ENCODE measurements around the gene OR6B1. TPM values are rescaled to one million over a fixed set of nuclear protein-coding genes. Genes with fewer than 3 reads are reported as not detected.
"Not testable (repeated sequence)": the region's sequence is repeated elsewhere in the genome, so short reads cannot be mapped to it uniquely, and the experiment has no call there.

The OR6B1 gene
- total RNA-seq, 1 experiment from 2014 or later: not detected

- H3K4me3 ChIP-seq: no peak overlapping the region
- DNase-seq (ENCODE audit: low read depth in 1 of 2, low spot score in 2 of 2): no peak
These were observed 19.2 kb upstream of the OR6B1 start for GRCh38 chr7:143980746-143981510.

DNA sequence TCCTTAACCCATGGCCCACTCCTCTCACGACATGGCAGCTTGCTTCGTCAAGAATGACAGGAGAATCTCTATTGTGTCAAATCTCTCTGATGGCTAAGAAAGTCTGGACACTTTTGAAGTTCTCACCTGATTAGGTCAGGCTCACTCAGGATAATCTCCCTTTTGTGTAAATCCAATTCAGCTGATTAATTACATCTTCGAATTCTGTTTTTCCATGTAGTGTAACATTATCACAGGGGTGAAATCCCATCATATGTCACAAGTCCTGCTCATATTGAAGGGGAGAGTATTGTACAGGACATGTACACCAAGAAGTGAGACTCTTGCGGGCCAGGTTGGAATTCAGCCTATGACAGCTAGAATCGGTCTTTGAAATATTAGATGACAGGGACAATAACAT lies 16.2 kb upstream of the OR6B1 start:
- Histone ChIP-seq H3K4me1 (replicated peaks) (peaks cover 31% of the 10 kb centered on the region), H3K27me3 (replicated peaks) (no peaks in the 10 kb centered on the region), H3K4me3 (no peak overlapping the region), H3K36me3 (no peaks in the 10 kb centered on the region), H3K27ac (no peak overlapping the region), H3K9me3 (replicated peaks) (no peaks in the 10 kb centered on the region)
- no peak for DNase-seq (ENCODE audit: low read depth in 1 of 2, low spot score in 2 of 2)

More at GRCh38 chr7:143980746-143981510, 19.2 kb upstream of the OR6B1 start:
- no peak overlapping the region for H3K27ac ChIP-seq
- no peaks in the 10 kb centered on the region for H3K36me3 ChIP-seq
- no peaks in the 10 kb centered on the region for H3K27me3 ChIP-seq (replicated peaks)
- no peaks in the 10 kb centered on the region for H3K9me3 ChIP-seq (replicated peaks)
- peaks cover 28% of the 10 kb centered on the region for H3K4me1 ChIP-seq (replicated peaks)

GRCh38 chr7:143987513-143987912 lies 12.6 kb upstream of the OR6B1 start:
- H3K4me1 ChIP-seq (replicated peaks): peaks cover 9% of the 10 kb centered on the region
- H3K27me3 ChIP-seq (replicated peaks): no peaks in the 10 kb centered on the region
- H3K4me3 ChIP-seq: no peak overlapping the region
- no peak for DNase-seq (ENCODE audit: low read depth in 1 of 2, low spot score in 2 of 2)
- no peaks in the 10 kb centered on the region for H3K9me3 ChIP-seq (replicated peaks)
- no peaks in the 10 kb centered on the region for H3K36me3 ChIP-seq
- H3K27ac ChIP-seq: no peak overlapping the region

DNA sequence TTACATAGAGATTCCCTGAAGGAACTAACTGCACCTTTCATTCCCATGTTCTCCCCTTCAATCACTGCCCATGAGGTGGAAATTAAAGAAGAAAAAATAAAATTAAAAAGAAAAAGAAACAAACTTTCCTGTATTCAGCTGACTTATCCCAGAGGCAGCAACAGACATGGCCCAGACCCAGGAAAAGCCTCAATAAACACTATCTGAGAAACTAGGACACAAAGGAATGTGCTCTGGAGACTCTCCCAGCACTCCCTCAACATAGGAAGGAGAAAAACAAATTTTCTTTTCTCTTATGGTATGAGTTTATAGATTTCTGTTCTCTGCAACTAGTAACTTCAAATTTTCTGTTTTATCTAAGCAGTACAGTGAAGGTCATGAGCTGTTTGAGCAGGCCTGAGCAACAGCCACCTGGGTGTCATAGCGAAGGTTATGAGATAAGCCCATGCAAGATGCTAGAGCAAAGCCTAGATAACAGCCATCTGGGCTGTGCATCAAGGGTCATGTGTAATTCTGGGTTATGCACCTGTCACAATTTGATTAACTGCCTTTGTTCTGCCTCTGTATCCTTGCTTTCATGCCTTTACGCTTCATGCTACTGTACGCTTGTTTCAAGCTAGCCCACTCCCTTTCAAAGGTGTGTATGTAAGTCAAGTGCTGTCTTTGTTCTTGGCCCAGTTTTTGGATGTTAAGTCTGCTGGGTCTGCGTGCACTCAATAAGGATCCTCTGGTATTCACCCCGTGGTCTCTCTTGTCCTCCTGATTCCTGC lies 11.0 kb upstream of the OR6B1 start:
- Histone ChIP-seq H3K4me3 (no peak overlapping the region), H3K4me1 (replicated peaks) (peaks cover 9% of the 10 kb centered on the region), H3K27ac (no peak overlapping the region), H3K27me3 (replicated peaks) (no peaks in the 10 kb centered on the region), H3K9me3 (replicated peaks) (no peaks in the 10 kb centered on the region), H3K36me3 (no peaks in the 10 kb centered on the region)
- no peak for DNase-seq (ENCODE audit: low read depth in 1 of 2, low spot score in 2 of 2)

DNA sequence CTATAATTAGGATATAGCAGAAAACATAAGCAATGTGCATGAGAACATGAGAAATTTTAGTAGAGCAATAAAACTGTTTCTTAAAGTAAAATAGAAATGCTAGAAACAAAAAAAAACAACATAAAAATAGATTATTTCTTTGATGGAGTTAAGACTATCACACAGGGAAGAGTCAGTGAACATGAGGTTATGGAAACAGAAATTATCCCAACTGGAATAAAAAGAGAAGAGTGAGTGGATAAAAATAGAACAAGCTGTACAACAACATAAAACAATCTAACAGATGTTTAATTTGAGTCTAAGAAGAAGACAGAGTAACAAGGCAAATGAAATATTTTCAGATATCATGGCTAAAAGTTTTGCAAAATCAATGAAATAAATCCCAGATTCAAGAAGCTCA lies 7.5 kb upstream of the OR6B1 start:
- DNase-seq (ENCODE audit: low read depth in 1 of 2, low spot score in 2 of 2): no peak
- Histone ChIP-seq H3K4me1 (replicated peaks) (peaks cover 7% of the 10 kb centered on the region), H3K36me3 (no peaks in the 10 kb centered on the region), H3K9me3 (replicated peaks) (no peaks in the 10 kb centered on the region), H3K27me3 (replicated peaks) (no peaks in the 10 kb centered on the region), H3K27ac (no peak overlapping the region), H3K4me3 (no peak overlapping the region)

GRCh38 chr7:143993924-143994323 lies 6.2 kb upstream of the OR6B1 start:
- no peak for DNase-seq (ENCODE audit: low read depth in 1 of 2, low spot score in 2 of 2)
- Histone ChIP-seq H3K27ac (no peak overlapping the region), H3K4me3 (no peak overlapping the region), H3K4me1 (replicated peaks) (no peaks in the 10 kb centered on the region), H3K9me3 (replicated peaks) (no peaks in the 10 kb centered on the region), H3K36me3 (no peaks in the 10 kb centered on the region), H3K27me3 (replicated peaks) (no peaks in the 10 kb centered on the region)

- no peaks in the 10 kb centered on the region for H3K4me1 ChIP-seq (replicated peaks)
- DNase-seq (ENCODE audit: low read depth in 1 of 2, low spot score in 2 of 2): no peak
- H3K27me3 ChIP-seq (replicated peaks): no peaks in the 10 kb centered on the region
- no peaks in the 10 kb centered on the region for H3K36me3 ChIP-seq
- no peak overlapping the region for H3K27ac ChIP-seq
- no peaks in the 10 kb centered on the region for H3K9me3 ChIP-seq (replicated peaks)
- H3K4me3 ChIP-seq: no peak overlapping the region
These were observed 1.4 kb downstream of the OR6B1 start for GRCh38 chr7:144001543-144001942.

- DNase-seq (ENCODE audit: low read depth in 1 of 2, low spot score in 2 of 2): no peak
- Histone ChIP-seq H3K4me1 (replicated peaks) (no peaks in the 10 kb centered on the region), H3K4me3 (no peak overlapping the region), H3K36me3 (no peaks in the 10 kb centered on the region), H3K27me3 (replicated peaks) (no peaks in the 10 kb centered on the region), H3K9me3 (replicated peaks) (no peaks in the 10 kb centered on the region; the same call in 1 of the 2 replicates), H3K27ac (no peak overlapping the region)
These were observed 4.6 kb downstream of the OR6B1 start for GRCh38 chr7:144004703-144005102.

- DNase-seq (ENCODE audit: low read depth in 1 of 2, low spot score in 2 of 2): no peak
- Histone ChIP-seq H3K4me3 (no peak overlapping the region), H3K36me3 (no peaks in the 10 kb centered on the region), H3K9me3 (replicated peaks) (no peaks in the 10 kb centered on the region; the same call in 1 of the 2 replicates), H3K27me3 (replicated peaks) (no peaks in the 10 kb centered on the region), H3K27ac (no peak overlapping the region), H3K4me1 (replicated peaks) (no peaks in the 10 kb centered on the region)
These were observed 6.0 kb downstream of the OR6B1 start for GRCh38 chr7:144006029-144006691.

- no peak for DNase-seq (ENCODE audit: low read depth in 1 of 2, low spot score in 2 of 2)
- no peaks in the 10 kb centered on the region for H3K27me3 ChIP-seq (replicated peaks)
- no peak overlapping the region for H3K27ac ChIP-seq
- H3K9me3 ChIP-seq (replicated peaks): no peaks in the 10 kb centered on the region; the same call in 1 of the 2 replicates
- no peaks in the 10 kb centered on the region for H3K36me3 ChIP-seq
- H3K4me3 ChIP-seq: no peak overlapping the region
- H3K4me1 ChIP-seq (replicated peaks): no peaks in the 10 kb centered on the region
These were observed 6.5 kb downstream of the OR6B1 start for GRCh38 chr7:144006692-144007042.

DNA sequence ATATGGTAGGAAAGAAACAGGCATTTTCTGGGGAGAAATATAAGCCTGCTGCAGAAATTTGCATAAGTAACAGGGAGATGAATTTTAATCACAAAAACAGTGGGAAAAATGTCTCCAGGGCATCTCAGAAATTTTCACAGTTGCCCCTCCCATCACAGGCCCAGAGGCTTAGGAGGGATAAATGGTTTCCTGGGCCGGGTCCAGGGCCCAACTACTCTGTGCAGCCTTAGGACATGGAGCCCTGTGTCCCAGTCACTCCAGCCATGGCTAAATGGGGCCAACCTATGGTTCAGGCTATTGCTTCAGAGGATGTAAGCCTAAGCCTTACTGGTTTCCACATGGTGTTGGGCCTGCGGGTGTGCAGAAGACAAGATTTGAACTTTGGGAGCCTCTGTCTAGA lies 9.2 kb downstream of the OR6B1 start:
- H3K27ac ChIP-seq: no peak overlapping the region
- no peak for DNase-seq (ENCODE audit: low read depth in 1 of 2, low spot score in 2 of 2)
- H3K36me3 ChIP-seq: no peaks in the 10 kb centered on the region
- no peaks in the 10 kb centered on the region for H3K27me3 ChIP-seq (replicated peaks)
- no peaks in the 10 kb centered on the region; the same call in 1 of the 2 replicates for H3K9me3 ChIP-seq (replicated peaks)
- H3K4me3 ChIP-seq: no peak overlapping the region
- H3K4me1 ChIP-seq (replicated peaks): no peaks in the 10 kb centered on the region

DNA sequence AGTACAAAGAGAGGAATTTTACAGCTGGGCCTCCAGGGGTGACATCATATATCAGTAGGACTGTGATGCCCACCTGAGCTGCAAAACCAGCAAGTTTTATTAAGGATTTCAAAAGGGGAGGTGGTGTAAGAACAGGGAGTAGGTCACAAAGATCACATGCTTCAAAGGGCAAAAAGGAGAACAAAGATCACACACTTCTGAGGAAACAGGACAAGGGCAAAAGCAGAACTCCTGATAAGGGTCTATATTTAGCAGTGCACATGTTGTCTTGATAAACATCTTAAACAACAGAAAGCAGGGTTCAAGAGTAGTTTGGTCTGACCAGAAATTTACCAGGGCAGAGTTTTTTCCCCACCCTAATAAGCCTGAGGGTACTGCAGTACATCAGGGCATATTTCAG lies 9.9 kb downstream of the OR6B1 start:
- not testable (repeated sequence) for H3K4me3 ChIP-seq; H3K27ac ChIP-seq; DNase-seq (ENCODE audit: low read depth in 1 of 2, low spot score in 2 of 2); H3K9me3 ChIP-seq (replicated peaks); H3K27me3 ChIP-seq (replicated peaks); H3K36me3 ChIP-seq; H3K4me1 ChIP-seq (replicated peaks)

DNA sequence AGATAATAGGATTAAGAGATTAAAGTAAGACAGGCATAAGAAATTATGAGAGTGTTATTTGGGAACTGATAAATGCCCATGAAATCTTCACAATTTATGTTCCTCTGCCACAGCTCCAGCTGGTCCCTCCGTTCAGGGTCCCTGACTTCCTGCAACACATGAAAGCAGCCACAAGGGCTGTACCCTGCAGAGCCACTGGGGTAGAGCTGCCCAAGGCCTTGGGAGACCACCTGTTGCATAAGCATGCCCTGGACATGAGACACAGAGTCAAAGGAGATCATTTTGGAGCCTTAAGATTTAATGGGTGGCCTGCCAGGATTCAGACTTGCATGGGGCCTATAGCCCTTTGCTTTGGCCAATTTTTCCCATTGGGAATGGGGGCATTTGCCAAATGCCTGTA lies 10.7 kb downstream of the OR6B1 start:
- H3K9me3 ChIP-seq (replicated peaks); H3K27ac ChIP-seq; DNase-seq (ENCODE audit: low read depth in 1 of 2, low spot score in 2 of 2); H3K4me1 ChIP-seq (replicated peaks); H3K36me3 ChIP-seq; H3K27me3 ChIP-seq (replicated peaks); H3K4me3 ChIP-seq: not testable (repeated sequence)

Measured in SJSA1 (cell line).